GM19438 (cell line): Measurements from ENCODE around the gene PTP4A2.
"Not testable (repeated sequence)": the region's sequence is repeated elsewhere in the genome, so short reads cannot be mapped to it uniquely, and the experiment has no call there.

Experiments
- ATAC-seq: cut with Tn5 transposase; IDR thresholded peaks from one replicate; pipeline ENCODE4 v1.9.1; 2021; ENCODE audit warnings: low read depth; ENCODE audit not compliant: unreplicated experiment

The PTP4A2 gene

DNA sequence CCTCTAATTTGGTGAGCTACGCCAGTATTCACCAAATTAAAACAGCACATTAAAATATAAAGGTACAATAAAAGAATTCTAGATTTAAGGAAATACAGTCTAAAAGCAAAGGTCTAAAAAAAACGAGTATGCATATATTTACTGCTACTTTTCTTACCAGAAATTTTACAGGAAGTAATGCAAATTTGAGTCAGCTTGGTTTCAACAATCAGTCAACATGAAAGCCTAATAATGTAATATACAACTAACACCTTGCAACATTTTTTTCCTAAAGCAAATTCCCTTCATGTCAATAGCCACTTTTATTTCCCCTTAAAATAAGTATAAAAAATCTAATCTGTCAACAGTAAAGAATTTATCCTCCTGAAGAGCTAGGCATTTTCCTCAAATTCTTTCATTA lies 11.9 kb downstream of the PTP4A2 start:
- ATAC-seq = no peak

DNA sequence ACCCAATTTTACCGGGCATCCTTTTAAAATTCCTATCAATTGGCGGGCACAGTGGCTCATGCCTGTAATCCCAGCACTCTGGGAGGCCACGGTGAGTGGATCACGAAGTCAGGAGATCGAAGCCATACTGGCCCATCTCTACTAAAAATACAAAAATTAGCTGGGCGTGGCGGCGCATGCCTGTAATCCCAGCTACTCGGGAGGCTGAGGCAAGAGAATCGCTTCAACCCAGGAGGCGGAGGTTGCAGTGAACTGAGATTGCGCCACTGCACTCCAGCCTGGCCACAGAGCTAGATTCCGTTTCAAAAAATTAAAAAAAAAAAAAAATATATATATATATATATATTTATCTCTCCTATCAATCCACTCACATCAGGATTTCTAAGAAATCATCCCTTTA lies 12.3 kb downstream of the PTP4A2 start:
- ATAC-seq = not testable (repeated sequence)

DNA sequence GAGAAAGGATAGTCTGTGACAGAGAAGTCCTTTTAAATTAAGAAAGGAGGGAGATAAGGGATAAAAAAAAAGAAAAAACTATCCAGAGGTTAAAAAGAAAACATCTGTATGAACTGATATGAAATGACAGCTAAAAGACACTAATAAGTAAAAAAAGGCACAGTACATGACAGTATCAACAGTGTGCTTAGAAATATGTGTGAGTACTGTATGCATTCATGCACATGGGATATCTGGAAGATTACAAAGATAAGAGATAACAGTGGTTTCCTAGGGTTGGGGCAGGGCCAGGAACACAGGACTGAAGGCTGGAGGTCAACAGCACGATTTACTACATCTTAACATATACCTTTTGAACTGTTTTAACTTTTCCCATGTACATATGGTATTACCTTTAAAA lies 13.3 kb downstream of the PTP4A2 start:
- no peak for ATAC-seq

DNA sequence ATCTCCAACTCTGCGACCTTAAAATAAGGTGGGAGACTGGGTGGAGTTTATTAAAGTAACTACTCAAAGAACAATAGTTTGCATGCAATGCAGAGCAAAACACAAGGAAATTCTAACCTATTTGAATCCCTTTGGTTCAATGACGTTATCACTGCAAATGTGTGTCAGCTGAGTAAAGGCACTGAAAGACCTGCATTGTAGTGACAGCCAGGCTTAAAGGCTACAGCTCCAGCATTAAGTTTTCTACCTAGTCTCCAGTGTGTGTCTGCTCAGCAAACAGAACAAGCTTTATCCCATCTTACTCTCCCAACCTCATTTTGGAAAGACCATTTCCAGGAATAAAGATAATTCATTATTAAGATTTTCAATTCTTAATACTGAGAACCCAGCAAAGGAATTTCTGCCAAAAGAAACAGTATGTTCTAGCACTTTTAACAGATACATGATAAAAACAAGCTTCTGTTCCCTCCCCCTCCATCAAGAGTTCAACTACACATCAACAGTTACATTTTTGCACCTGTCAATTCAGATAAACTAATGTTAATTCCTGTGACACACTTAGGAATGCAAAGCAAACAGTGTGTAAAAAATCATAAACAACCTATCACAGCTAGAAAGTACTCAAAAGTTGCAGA lies 14.2 kb downstream of the PTP4A2 start:
- ATAC-seq = no peak

DNA sequence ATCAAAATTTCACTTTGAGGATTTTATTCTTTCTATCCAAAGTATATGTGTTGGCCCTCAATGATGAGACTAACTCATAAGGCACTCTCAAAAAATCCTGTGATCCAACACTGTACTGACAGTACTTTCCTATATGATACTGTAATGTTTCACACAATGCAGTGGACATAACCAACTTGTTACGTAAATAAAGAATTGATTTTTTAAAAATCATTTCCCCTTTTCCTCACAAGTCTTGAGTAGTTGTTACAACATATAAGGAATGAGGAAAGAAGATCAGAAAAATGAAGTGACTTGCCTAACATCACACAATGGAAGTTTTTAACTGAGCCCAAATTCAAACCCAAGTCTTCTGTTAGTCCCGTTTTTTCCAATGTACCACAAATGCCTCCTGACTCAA lies 17.2 kb downstream of the PTP4A2 start:
- ATAC-seq = no peak

DNA sequence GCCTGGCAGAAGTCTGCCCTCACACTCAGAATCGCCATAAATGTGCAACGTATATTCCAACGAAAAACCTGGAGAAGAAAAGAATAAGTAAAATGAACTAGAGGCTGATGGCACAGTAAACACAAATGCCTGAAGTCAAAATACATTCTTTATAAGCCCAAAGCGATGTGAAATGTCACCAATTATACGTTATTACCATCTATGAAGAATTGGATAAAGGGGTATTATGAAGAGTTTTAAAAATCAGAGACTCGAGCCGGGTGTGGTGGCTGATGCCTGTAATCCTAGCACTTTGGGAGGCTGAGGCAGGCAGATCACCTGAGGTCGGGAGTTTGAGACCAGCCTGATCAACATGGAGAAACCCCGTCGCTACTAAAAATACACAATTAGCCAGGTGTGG lies 18.6 kb downstream of the PTP4A2 start:
- ATAC-seq = no peak

DNA sequence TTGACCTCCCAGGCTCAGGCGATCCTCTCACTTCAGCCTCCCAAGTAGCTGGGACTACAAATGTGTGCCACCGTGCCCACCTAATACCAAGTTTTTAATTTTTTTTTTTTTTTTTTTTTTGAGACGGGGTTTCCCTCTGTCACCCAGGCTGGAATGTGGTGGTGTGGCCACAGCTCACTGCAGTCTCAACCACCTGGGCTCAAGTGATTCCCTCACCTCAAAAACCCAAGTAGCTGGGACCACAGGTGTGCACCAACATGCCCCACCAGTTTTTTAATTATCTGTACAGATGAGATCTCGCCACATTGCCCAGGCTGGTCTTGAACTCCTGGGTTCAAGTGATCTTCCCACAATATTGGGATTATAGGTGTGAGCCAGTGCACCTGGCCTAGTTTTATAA lies 22.7 kb downstream of the PTP4A2 start:
- ATAC-seq = no peak

DNA sequence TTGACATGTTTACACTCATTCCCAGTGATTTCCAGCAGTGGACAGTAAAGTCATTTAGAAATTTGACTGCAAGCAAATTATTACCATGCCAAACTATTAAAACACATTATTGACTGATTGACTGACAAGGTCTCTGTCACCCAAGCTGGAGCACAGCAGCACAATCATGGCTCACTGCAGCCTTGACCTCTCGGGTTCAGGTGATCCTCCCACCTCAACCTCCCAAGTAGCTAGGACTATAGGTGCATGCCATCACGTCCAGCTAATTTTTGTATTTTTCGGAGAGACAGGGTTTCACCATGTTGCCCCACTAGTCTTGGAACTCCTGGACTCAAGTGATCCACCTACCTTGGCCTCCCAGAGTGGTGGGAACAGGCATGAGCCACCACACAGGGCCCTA lies 24.2 kb downstream of the PTP4A2 start:
- ATAC-seq = no peak

DNA sequence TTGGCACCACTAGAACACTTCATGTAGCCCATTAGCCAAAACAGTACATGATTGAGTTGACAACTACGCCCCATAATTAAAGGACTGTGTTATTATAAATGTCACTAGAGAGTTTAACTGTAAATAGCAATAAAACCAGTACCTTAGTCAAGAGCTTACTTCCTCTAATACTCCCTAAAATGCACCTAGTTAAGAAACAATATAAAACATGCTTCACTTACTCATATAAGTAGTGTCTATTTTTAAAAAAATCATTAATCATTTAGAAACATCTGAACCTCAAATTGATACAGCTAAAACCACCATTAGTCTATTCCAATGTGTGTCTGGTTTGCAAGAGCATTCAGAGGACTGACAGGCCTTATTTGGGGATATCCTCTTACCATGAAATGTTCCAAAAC lies 25.3 kb downstream of the PTP4A2 start:
- ATAC-seq = no peak

DNA sequence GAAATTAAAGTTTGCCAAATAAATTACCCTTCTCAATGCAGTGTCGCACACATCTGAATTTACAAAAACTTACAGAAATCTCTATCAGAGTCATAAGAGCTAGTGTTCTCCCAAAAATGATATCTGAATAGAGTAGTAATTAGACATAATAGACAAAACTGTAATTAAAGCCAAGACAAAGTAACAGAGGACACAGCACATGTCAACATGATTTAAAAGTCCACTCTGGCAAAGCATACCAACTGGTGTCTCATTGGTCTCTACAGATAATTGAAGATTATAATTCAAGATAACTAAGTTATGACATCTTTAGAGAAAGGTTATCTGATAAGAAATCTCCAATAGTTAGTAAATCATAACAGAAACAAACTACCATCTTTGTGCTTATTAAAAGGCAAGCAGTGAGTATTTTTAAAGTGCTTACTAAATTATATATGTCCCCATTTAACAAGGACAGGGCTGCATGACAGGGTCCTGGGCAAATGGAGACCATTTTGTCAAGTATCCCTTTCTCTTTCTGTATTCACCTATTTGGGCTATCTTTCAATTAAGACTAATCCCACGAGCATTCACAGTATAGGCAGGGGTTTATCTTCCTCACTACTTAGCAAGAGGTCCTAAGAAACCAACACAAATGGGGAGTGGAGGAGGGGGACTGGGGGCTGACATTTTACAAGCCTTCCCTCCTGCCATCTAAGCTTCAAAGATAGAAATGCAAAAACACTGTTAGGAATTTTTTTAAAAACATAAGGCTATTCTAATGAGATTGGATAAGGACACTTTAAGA lies 26.0 kb downstream of the PTP4A2 start:
- no peak for ATAC-seq

DNA sequence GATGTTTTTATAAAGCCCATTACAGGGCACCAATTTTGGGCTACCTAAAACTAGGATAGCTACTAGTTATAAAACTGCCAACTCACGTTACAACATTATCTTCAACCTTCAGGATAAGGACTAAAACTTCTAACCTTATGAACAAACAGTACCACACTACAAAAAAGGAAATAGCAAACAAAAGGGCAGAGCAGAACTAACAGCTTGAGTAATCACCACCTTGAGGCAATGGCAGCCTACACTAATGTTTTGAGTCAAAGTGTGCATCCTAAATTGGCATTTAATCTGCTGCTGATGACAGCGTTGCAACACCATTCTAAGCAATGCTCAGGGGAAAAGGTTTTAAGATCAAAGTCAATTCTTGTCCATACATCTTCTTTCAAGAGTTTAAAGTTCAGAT lies 27.2 kb downstream of the PTP4A2 start:
- ATAC-seq = no peak

DNA sequence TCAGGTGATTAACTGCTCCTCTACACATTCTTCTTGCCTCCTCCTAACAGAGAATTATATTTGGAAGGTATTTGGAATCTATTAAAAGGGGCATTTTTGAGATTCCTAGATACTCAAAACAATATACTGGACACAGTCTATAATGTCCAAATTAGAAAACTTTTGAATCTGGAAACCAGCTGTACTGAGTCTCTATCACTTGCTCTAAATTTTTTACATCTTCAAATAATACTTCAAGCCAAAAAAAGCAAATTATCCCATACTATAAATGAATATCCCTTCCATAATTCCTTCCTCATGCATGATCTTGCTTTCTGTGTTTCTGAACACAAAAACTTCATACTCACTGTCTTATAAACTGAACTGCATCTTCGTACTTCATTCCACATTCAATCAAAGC lies 28.5 kb downstream of the PTP4A2 start:
- no peak for ATAC-seq

DNA sequence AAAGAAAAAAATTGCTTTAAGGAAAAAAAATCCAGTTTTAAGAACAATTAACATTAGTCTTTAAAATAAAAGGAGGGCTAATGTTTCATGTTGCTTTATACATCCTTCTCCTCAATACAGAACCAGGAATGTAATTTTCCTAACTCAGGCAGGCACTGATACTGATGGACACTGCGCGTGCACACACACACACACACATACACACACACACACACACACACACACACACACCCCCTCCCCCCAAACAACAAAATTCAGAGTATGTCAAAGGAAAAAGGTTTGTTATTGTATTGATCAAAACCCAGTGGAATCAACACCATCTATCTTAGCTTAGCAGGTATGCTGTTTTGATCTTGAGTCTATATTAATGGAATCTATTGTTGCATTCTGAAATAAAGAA lies 31.6 kb downstream of the PTP4A2 start:
- ATAC-seq = no peak

DNA sequence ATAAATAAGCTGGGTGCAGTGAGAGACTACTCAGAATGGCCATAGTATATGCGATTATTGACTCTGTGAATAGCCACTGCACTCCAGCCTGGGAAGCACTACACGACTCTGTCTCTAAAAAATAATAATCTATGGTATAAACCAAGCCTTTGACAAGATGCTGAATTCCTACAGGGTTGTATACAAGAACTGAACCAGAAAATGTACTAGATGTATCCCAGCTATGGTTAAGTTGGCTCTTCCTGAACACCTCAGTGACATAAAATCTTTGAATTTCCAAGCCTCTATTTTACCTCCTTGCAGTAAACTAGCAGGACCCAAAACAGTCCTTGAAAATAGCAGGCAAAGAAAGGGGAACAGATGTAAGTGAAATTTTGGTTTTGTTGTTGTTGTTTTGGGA lies 32.5 kb downstream of the PTP4A2 start:
- no peak for ATAC-seq

DNA sequence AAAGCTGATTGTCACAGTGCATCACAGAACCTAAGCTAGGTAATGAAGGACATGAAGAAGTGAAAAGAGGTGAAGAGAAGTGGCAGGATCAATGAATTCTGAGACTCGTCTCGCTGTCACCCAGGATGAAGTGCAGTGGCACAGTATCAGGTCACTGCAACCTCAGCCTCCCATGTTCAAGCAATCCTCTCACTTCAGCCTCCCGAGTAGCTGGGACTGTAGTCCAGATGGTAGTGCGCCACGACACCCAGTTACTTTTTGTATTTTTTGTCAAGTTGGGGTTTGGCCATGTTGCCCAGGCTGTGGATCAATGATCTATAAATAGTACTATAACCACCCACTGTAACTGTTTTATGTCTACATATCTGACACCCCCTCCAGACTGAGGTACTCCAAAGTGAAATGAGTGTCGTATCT lies 33.1 kb downstream of the PTP4A2 start:
- ATAC-seq = no peak

DNA sequence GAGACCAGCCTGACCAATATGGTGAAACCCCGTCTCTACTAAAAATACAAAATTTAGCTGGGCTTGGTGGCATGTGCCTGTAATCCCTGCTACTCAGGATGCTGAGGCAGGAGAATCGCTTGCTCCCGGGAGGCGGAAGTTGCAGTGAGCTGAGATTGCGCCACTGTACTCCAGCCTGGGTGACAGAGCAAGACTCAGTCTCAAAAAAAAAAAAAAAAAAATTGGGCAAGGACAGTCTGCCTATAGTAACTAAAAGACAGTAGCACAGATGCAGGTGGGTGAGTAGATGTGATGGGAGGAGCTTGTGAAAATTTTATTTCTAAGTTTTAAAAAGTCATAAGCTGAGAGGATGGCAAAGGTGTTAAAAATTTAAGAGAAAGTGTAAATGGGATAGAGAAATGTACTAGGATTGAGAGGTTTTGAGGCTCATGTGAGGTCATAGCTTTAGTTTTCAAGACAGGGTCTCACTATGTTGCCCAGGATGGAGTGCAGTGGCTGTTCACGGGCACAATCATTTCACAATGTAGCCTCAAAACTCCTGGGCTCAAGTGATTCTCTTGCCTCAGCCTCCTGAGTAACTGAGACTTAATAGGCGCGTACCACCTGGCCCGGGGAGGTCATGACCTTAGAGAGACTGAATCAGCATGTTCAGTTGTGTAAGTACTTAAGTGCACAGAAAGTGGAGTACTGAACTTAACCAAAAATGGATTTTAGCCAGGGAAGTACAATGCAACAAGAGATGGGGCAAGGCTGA lies 33.7 kb downstream of the PTP4A2 start:
- no peak for ATAC-seq

DNA sequence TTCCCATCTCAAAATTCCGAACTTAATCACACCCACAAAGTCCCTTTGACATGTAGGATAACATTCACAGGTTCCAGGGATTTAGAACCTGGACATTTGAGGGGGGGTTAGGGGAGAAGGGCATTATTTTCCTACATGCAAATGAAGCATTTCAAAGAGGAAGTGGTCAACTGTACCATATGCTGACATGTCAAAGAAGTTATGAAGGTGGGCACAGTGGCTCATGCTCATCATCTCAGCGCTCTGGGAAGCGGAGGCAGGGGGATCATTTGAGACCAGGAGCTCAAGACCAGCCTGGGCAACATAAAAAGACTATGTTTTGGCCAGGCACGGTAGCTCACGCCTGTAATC lies 35.7 kb downstream of the PTP4A2 start:
- no peak for ATAC-seq

DNA sequence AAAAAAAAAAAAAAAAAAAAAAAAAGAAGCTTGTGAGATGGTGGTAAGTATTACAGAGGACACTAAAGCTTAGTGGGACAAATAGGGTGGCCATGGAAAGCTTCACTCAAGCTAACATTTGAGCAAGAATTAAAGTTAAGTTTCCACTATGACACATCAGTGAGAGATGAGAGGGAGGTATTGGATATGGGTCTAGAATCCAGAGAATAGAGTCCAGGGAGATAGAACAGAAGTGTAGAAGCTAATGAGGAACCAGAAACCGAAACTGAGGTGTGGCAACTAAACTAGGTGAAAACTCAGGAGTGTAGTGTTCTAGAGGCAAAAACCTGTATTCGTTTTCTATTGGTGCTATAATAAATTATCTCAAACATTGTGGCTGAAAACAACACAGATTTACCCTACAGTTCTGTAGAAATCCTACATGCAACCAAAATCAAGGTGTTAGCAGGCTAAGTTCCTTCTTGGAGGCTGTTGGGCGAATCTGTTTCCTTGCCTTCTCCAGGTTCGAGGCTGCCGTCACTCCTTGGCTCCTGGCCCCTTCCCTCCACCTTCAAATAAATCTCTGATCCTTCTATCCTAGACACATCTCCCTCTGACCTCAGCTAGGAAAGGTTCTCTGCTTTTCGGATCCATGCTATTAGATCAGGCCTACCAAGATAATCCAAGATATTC lies 36.2 kb downstream of the PTP4A2 start:
- no peak for ATAC-seq

DNA sequence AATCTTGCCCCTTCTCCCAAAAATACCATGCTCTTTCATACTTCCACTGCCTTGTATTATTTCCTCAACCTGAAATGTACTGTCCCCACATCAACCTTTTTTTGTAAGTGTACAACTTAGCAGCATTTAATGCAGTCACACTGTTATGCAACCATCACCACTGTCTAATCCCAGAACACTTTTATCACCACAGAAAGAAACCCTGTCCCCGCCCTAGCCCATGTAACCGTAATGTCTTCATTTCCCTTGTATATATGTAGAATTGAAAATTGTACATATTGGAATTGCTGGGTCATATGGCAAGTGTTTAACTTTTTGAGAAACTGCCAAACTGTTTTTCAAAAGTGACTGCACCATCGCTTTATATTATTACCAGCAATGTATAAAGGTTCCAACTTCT lies 37.4 kb downstream of the PTP4A2 start:
- ATAC-seq = no peak

DNA sequence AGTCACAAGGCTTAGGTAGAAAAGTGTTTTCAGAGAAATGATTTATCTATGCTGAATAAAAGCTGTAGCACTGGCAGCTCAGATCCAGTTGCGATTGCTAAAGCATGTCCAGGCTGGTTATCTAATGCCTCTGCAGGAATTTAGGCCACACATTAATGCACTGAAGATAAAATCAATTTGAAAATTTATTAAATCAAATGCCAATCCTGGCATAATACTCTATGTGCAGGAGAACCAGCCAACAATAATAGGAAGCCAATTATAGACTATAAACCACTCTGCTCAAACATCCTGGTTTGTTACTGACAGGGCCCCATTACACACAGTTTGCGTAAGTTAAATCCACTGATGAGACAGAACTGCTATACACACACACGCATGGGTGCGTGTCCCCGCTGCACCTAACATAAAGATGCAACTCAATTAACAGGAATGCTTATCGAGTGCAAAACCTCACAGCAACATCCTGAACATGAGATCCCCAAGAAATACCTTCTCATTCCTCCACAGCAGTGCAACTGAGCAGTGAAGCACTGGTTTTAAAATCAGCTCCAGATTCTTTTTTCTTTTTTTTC lies 40.6 kb downstream of the PTP4A2 start:
- ATAC-seq = no peak
